PC-9 (cell line): ENCODE results near the gene LRRTM4.

Experiments
- EZH2 ChIP-seq: fragments of 200-600 bp; sonication (generic); IDR thresholded peaks from 2 replicates; pipeline ENCODE4 v1.8.0; 2017; ENCODE audit warnings: antibody characterized with exemption, low read depth
- TF ChIP-seq, protein P1 (sequence below): fragments of 200-600 bp; sonication (generic); conservative IDR thresholded peaks from 2 replicates; pipeline ENCODE4 v1.6.1; 2017; ENCODE audit warnings: mixed run types, antibody characterized with exemption, mild to moderate bottlenecking, moderate library complexity

DNA sequence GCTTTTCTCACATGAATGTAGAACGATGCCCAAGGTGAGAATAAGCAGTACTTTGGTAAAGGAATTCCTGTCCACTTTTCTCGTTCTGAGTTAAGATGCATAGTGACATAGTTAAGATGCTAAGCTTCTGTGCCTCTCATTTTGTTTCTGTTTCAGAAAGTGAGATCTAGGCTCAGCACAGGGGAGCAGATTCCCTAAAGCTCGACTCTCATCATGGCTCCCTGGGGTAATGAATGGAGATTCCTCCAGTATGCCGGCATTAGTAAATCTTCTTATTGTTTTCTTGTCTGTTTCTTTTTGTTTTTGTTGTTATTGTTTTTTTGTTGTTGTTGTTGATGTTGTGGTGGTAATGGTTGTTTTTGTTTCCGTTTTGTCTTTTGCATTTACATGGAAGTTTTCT, 225.4 kb downstream of the LRRTM4 start:
- no peak for TF ChIP-seq EZH2
- TF ChIP-seq, protein P1, sequence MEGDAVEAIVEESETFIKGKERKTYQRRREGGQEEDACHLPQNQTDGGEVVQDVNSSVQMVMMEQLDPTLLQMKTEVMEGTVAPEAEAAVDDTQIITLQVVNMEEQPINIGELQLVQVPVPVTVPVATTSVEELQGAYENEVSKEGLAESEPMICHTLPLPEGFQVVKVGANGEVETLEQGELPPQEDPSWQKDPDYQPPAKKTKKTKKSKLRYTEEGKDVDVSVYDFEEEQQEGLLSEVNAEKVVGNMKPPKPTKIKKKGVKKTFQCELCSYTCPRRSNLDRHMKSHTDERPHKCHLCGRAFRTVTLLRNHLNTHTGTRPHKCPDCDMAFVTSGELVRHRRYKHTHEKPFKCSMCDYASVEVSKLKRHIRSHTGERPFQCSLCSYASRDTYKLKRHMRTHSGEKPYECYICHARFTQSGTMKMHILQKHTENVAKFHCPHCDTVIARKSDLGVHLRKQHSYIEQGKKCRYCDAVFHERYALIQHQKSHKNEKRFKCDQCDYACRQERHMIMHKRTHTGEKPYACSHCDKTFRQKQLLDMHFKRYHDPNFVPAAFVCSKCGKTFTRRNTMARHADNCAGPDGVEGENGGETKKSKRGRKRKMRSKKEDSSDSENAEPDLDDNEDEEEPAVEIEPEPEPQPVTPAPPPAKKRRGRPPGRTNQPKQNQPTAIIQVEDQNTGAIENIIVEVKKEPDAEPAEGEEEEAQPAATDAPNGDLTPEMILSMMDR = no peak
